IMR-90 (cell line): Measurements from ENCODE around the gene OR51B2. TPM values are rescaled to one million over a fixed set of nuclear protein-coding genes. Genes with fewer than 3 reads are reported as not detected.

Experiments used
- ATAC-seq: fragments of 200-7000 bp; cut with Tn5 transposase; 2 replicates; pipeline ENCODE4 v1.9.1; 2020; ENCODE audit warnings: low read depth, mild to moderate bottlenecking, moderate library complexity
- BruUV-seq: library from RNA; stranded (reverse); fragments of 400-500 nt; replicated peaks from 2 replicates; lab custom pipeline; 2021; lab: Mats Ljungman, UMichigan
- CTCF ChIA-PET: fragments of 300-600 bp; formaldehyde crosslinking; extraction: SDS; loops from one replicate; lab custom pipeline; 2021; ENCODE audit warnings: antibody characterized with exemption; lab: Yijun Ruan, JAX
- POLR2A ChIA-PET: fragments of 300-600 bp; sonication (Branson Sonifier 250); formaldehyde crosslinking; loops from one replicate; lab custom pipeline; 2022; ENCODE audit warnings: antibody characterized with exemption; ENCODE audit not compliant: unreplicated experiment; lab: Charles Lee
- DNase-seq: peaks from one replicate; pipeline ENCODE4 v3.0.0; 2013
- H2AFZ ChIP-seq: replicated peaks from 2 replicates; pipeline ENCODE3; 2013; ENCODE audit warnings: low read length, mild to moderate bottlenecking; ENCODE audit not compliant: poor library complexity
- H2AK5ac ChIP-seq: 2 replicates; pipeline ENCODE4 v1.6.1; 2013; ENCODE audit warnings: low read depth, low read length, inconsistent platforms
- H2AK9ac ChIP-seq: replicated peaks from 2 replicates; pipeline ENCODE3; 2013; ENCODE audit warnings: mild to moderate bottlenecking, low read depth, low read length, moderate library complexity; ENCODE audit not compliant: poor library complexity
- H2BK120ac ChIP-seq: 2 replicates; pipeline ENCODE4 v1.6.1; 2013; ENCODE audit warnings: low read depth, low read length, inconsistent platforms
- H2BK15ac ChIP-seq: 3 replicates; pipeline ENCODE4 v1.6.1; 2013; ENCODE audit warnings: low read depth, low read length, inconsistent platforms
- H2BK20ac ChIP-seq: 2 replicates; pipeline ENCODE4 v1.6.1; 2013; ENCODE audit warnings: low read depth, mild to moderate bottlenecking, inconsistent platforms, low read length, moderate library complexity
- H2BK5ac ChIP-seq: 2 replicates; pipeline ENCODE4 v1.6.1; 2013; ENCODE audit warnings: mild to moderate bottlenecking, low read depth, low read length, inconsistent platforms; ENCODE audit not compliant: poor library complexity, severe bottlenecking
- H3K14ac ChIP-seq: replicated peaks from 2 replicates; pipeline ENCODE4 v1.6.1; 2013; ENCODE audit warnings: low read depth, low read length, inconsistent platforms
- H3K18ac ChIP-seq: 2 replicates; pipeline ENCODE4 v1.6.1; 2013; ENCODE audit warnings: low read depth, low read length, control low read depth
- H3K23ac ChIP-seq: 2 replicates; pipeline ENCODE4 v1.6.1; 2013; ENCODE audit warnings: low read depth, low read length, inconsistent platforms
- H3K27ac ChIP-seq: 2 replicates; pipeline ENCODE4 v1.5.1; 2013; ENCODE audit warnings: mild to moderate bottlenecking, control low read depth, low read length; ENCODE audit not compliant: insufficient read depth
- H3K27me3 ChIP-seq: 2 replicates; pipeline ENCODE4 v1.6.1; 2013; ENCODE audit warnings: low read length; ENCODE audit not compliant: control insufficient read depth, insufficient read depth
- H3K36me3 ChIP-seq: 2 replicates; pipeline ENCODE4 v1.6.1; 2013; ENCODE audit warnings: low read length, mixed read lengths; ENCODE audit not compliant: control insufficient read depth, insufficient read depth
- H3K4ac ChIP-seq: 2 replicates; pipeline ENCODE4 v1.6.1; 2013; ENCODE audit warnings: low read depth, low read length, inconsistent platforms
- H3K4me1 ChIP-seq: 2 replicates; pipeline ENCODE4 v1.6.1; 2013; ENCODE audit warnings: low read length, mixed read lengths; ENCODE audit not compliant: control insufficient read depth, insufficient read depth
- H3K4me2 ChIP-seq: 2 replicates; pipeline ENCODE4 v1.6.1; 2013; ENCODE audit warnings: low read depth, mild to moderate bottlenecking, control low read depth, low read length, moderate library complexity
- H3K4me3 ChIP-seq: 2 replicates; pipeline ENCODE4 v1.5.1; 2013; ENCODE audit warnings: low read depth, mild to moderate bottlenecking, control low read depth, low read length, moderate library complexity; ENCODE audit not compliant: insufficient read depth
- H3K56ac ChIP-seq: 2 replicates; pipeline ENCODE4 v1.6.1; 2013; ENCODE audit warnings: low read length, inconsistent platforms; ENCODE audit not compliant: insufficient read depth; ENCODE audit errors: extremely low read depth
- H3K79me1 ChIP-seq, 2 experiments: 2 replicates each; pipeline ENCODE4 v1.6.1; 2013; ENCODE audit warnings: low read length in 2 of 2, inconsistent platforms in 1 of 2, low read depth in 1 of 2
- H3K9ac ChIP-seq: 2 replicates; pipeline ENCODE4 v1.6.1; 2013; ENCODE audit warnings: low read depth, low read length, control low read depth
- H3K9me1 ChIP-seq: 2 replicates; pipeline ENCODE4 v1.6.1; 2013; ENCODE audit warnings: low read length, inconsistent platforms; ENCODE audit not compliant: insufficient read depth
- H3K9me3 ChIP-seq: 2 replicates; pipeline ENCODE4 v1.6.1; 2013; ENCODE audit warnings: low read length; ENCODE audit not compliant: control insufficient read depth, insufficient read depth
- H4K20me1 ChIP-seq: 2 replicates; pipeline ENCODE4 v1.6.1; 2013; ENCODE audit warnings: low read length, inconsistent platforms; ENCODE audit not compliant: insufficient read depth
- H4K5ac ChIP-seq: 2 replicates; pipeline ENCODE4 v1.6.1; 2013; ENCODE audit warnings: mild to moderate bottlenecking, low read depth, low read length, control low read depth
- H4K8ac ChIP-seq, 2 experiments: 2 replicates each; pipeline ENCODE4 v1.6.1; 2013; ENCODE audit warnings: low read depth in 2 of 2, low read length in 2 of 2, control low read depth in 1 of 2, inconsistent platforms in 1 of 2
- H4K91ac ChIP-seq: 2 replicates; pipeline ENCODE4 v1.6.1; 2013; ENCODE audit warnings: low read depth, low read length, inconsistent platforms; ENCODE audit not compliant: insufficient read depth
- NFE2L2 ChIP-seq: fragments of 150-350 bp; IDR thresholded peaks from 2 replicates; pipeline ENCODE4 v1.6.1; 2016; ENCODE audit warnings: low read depth, mild to moderate bottlenecking, low read length
- WGBS, 2 experiments: methylation state at CpG; one replicate each; pipeline versions ENCODE4 v1.1.5 to v1.1.7; 2013; ENCODE audit warnings: missing lambda C conversion rate in 2 of 2; ENCODE audit not compliant: insufficient read length in 1 of 2; ENCODE audit errors: extremely low coverage in 2 of 2; 5-methylcytosine and 5-hydroxymethylcytosine counted together
- dilution Hi-C: fragments of 300-500 bp; cut with HindIII; formaldehyde crosslinking; loops from one replicate; pipeline ENCODE4 v1.14.3; 2018; ENCODE audit warnings: low sequenced_read_pairs; ENCODE audit not compliant: unreplicated experiment
- in situ Hi-C: fragments of 300-500 bp; cut with MboI; formaldehyde crosslinking; loops from 3 replicates; pipeline ENCODE4 v1.14.3; 2019; ENCODE audit warnings: low sequenced_read_pairs, inconsistent platforms, mixed read lengths
- intact Hi-C: fragments of 100-400 bp; cut with micrococcal nuclease; formaldehyde crosslinking; loops from 2 replicates; pipeline ENCODE4 v1.10.0; 2022
- microRNA-seq, 2 experiments: library from miRNA; stranded (forward) in 1 of 2; unstranded in 1 of 2; fragments of 10-50 nt in 1 of 2; fragments of <30 nt in 1 of 2; gene quantifications in 1 of 2; microRNA quantifications in 1 of 2; one replicate each; pipeline versions ENCODE3 to v1.1.0; 2013 to 2020; ENCODE audit not compliant: insufficient read depth in 1 of 2, insufficient read length in 1 of 2, unreplicated experiment in 1 of 2
- polyA plus RNA-seq, 3 experiments: library from polyadenylated mRNA; depleted of rRNA; stranded (reverse); fragments of >200 nt; gene quantifications; 2 replicates each; pipeline ENCODE4 v1.2.3, GENCODE V29; 2012; ENCODE audit warnings: low replicate concordance in 1 of 3
- small RNA-seq, 5 experiments: library from RNA; depleted of rRNA; stranded (forward); fragments of <200 nt; gene quantifications; one replicate each; pipeline ENCODE3, GENCODE V24; 2012
- total RNA-seq: library from RNA; depleted of rRNA; stranded (reverse); fragments of >200 nt; gene quantifications from 2 replicates; pipeline ENCODE4 v1.2.3, GENCODE V29; 2012; rRNA removed
- TF ChIP-seq, protein P1 (sequence below): conservative IDR thresholded peaks from 2 replicates; pipeline ENCODE4 v1.5.1; 2012; ENCODE audit warnings: mild to moderate bottlenecking, low read depth, low read length, improper control_type of control experiment

The OR51B2 gene
- total and polyA plus RNA-seq, 2 of the 4 experiments (the other 2 are of a cell fraction): not detected

DNA sequence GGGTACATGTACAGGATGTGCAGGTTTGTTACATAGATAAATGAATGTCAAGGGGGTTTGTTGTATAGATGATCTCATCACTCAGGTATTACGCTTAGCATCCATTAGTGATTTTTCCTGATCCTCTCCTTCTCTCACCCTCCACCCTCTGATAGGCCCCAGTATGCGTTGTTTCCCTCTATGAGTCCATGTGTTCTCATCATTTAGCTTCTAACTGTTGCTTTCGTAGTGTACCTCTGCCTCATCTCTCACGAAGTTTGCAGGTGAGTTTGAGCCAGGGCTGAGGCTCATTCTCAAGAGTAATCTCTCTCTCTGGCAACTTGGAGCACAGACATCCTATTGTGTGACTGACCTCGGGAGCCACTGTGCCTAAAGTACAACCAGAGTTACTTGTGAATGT, 49.7 kb downstream of the OR51B2 start:
- peak overlapping the region; percentile 81; the same call in 1 of the 2 replicates for H3K23ac ChIP-seq
- ChIA-PET CTCF (no interaction called here), POLR2A (no interaction called here)
- no peak overlapping the region for H3K4me3 ChIP-seq
- H2BK5ac ChIP-seq: no peak overlapping the region
- intact Hi-C loops (no loop called here), dilution Hi-C loops (no loop called here), in situ Hi-C loops (no loop called here)
- H3K36me3 ChIP-seq: no peaks in the 10 kb centered on the region
- H4K8ac ChIP-seq: peak overlapping the region; percentile 83; a peak in 3 of 4 replicates
- peak overlapping the region; percentile 94 for H4K91ac ChIP-seq
- H3K27me3 ChIP-seq: no peaks in the 10 kb centered on the region
- 100% methylated on average over 3 of the region's 5 CpGs; no CpG with 5 or more reads in 1 of the 2 experiments for WGBS, 2 experiments
- peak overlapping the region; percentile 98 for H3K4ac ChIP-seq
- DNase-seq: no peak
- peak overlapping the region; percentile 97 for H2BK120ac ChIP-seq
- H2AFZ ChIP-seq: peak overlapping the region; percentile 68
- H3K18ac ChIP-seq: peak overlapping the region; percentile 24; the same call in 1 of the 2 replicates
- H3K79me1 ChIP-seq: no peaks in the 10 kb centered on the region
- no peak for ATAC-seq
- H4K20me1 ChIP-seq: no peaks in the 10 kb centered on the region
- peak overlapping the region; percentile 93; the same call in 2 of the 3 replicates for H2BK15ac ChIP-seq
- no peak overlapping the region for H3K9ac ChIP-seq
- peaks cover 3% of the 10 kb centered on the region for H3K4me1 ChIP-seq
- no TSS peak for BruUV-seq
- H3K27ac ChIP-seq: no peak overlapping the region
- peak overlapping the region; percentile 66; the same call in 1 of the 2 replicates for H3K56ac ChIP-seq
- H4K5ac ChIP-seq: peak overlapping the region; percentile 6; the same call in 1 of the 2 replicates
- H3K14ac ChIP-seq: peak overlapping the region; percentile 93
- H3K9me3 ChIP-seq: no peaks in the 10 kb centered on the region
- H2AK5ac ChIP-seq: peak overlapping the region; percentile 88
- peak overlapping the region; percentile 4 for H2AK9ac ChIP-seq
- no peak overlapping the region for H3K4me2 ChIP-seq
- peak overlapping the region; percentile 95 for H2BK20ac ChIP-seq
- peaks cover 3% of the 10 kb centered on the region for H3K9me1 ChIP-seq
- no peak for TF ChIP-seq NFE2L2
- TF ChIP-seq, protein P1, sequence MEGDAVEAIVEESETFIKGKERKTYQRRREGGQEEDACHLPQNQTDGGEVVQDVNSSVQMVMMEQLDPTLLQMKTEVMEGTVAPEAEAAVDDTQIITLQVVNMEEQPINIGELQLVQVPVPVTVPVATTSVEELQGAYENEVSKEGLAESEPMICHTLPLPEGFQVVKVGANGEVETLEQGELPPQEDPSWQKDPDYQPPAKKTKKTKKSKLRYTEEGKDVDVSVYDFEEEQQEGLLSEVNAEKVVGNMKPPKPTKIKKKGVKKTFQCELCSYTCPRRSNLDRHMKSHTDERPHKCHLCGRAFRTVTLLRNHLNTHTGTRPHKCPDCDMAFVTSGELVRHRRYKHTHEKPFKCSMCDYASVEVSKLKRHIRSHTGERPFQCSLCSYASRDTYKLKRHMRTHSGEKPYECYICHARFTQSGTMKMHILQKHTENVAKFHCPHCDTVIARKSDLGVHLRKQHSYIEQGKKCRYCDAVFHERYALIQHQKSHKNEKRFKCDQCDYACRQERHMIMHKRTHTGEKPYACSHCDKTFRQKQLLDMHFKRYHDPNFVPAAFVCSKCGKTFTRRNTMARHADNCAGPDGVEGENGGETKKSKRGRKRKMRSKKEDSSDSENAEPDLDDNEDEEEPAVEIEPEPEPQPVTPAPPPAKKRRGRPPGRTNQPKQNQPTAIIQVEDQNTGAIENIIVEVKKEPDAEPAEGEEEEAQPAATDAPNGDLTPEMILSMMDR: no peak

Small RNAs within 50 kb of the gene (microRNA-seq; reads per million reads assigned to microRNA genes)
- not detected for gene AC104389.3 (ENCODE audit: insufficient read depth, insufficient read length)

Small RNAs within 50 kb of the gene (small RNA-seq; reads per million reads assigned to genes)
- gene AC104389.3: 0 reads per million in 5 experiments

Other genes starting within 250 kb of the OR51B2 start
- not detected in 2 replicates for gene OR52A5, start 185.9 kb downstream of the OR51B2 start, total RNA-seq
- not detected in 2 replicates for gene OR52A5, start 185.9 kb downstream of the OR51B2 start, polyA plus RNA-seq (2012; rRNA removed)
- gene OR52A1, start 169.5 kb downstream of the OR51B2 start, total RNA-seq: not detected in 2 replicates
- gene OR52A1, start 169.5 kb downstream of the OR51B2 start, polyA plus RNA-seq (2012; rRNA removed): not detected in 2 replicates
- gene OR51V1, start 123.6 kb downstream of the OR51B2 start, total RNA-seq: not detected in 2 replicates
- gene OR51V1, start 123.6 kb downstream of the OR51B2 start, polyA plus RNA-seq (2012; rRNA removed): not detected in 2 replicates
- not detected in 2 replicates for gene HBB, start 97.2 kb downstream of the OR51B2 start, total RNA-seq
- 0.24 TPM in 1 of 2 replicates, not detected in the other for gene HBB, start 97.2 kb downstream of the OR51B2 start, polyA plus RNA-seq (2012; rRNA removed)
- 3.1 and 6.3 TPM in 2 replicates for gene HBD, start 89.8 kb downstream of the OR51B2 start, total RNA-seq
- gene HBD, start 89.8 kb downstream of the OR51B2 start, polyA plus RNA-seq (2012; rRNA removed): 10.7 and 12.0 TPM in 2 replicates
- gene HBG1, start 74.4 kb downstream of the OR51B2 start, total RNA-seq: not detected in 2 replicates
- gene HBG1, start 74.4 kb downstream of the OR51B2 start, polyA plus RNA-seq (2012; rRNA removed): not detected in 2 replicates
- 0.54 TPM in 1 of 2 replicates, not detected in the other for gene HBG2, start 69.5 kb downstream of the OR51B2 start, total RNA-seq
- 1.7 TPM in 1 of 2 replicates, not detected in the other for gene HBG2, start 69.5 kb downstream of the OR51B2 start, polyA plus RNA-seq (2012; rRNA removed)
- 1.4 and 3.2 TPM in 2 replicates for gene HBE1, start 54.4 kb downstream of the OR51B2 start, total RNA-seq
- 7.7 and 12.7 TPM in 2 replicates for gene HBE1, start 54.4 kb downstream of the OR51B2 start, polyA plus RNA-seq (2012; rRNA removed)
- gene OR51B4, start 22.4 kb downstream of the OR51B2 start, total RNA-seq: not detected in 2 replicates
- gene OR51B4, start 22.4 kb downstream of the OR51B2 start, polyA plus RNA-seq (2012; rRNA removed): 0.11 TPM in 1 of 2 replicates, not detected in the other
- gene OR51B5, start 19.2 kb upstream of the OR51B2 start, total RNA-seq: 0.54 and 0.56 TPM in 2 replicates
- gene OR51B5, start 19.2 kb upstream of the OR51B2 start, polyA plus RNA-seq (2012; rRNA removed): 0.09 and 0.29 TPM in 2 replicates
- not detected in 2 replicates for gene OR51B6, start 27.2 kb upstream of the OR51B2 start, total RNA-seq
- gene OR51B6, start 27.2 kb upstream of the OR51B2 start, polyA plus RNA-seq (2012; rRNA removed): not detected in 2 replicates
- gene OR51M1, start 59.5 kb upstream of the OR51B2 start, total RNA-seq: 0.54 and 0.56 TPM in 2 replicates
- 0.67 and 0.87 TPM in 2 replicates for gene OR51M1, start 59.5 kb upstream of the OR51B2 start, polyA plus RNA-seq (2012; rRNA removed)
- not detected in 2 replicates for gene OR51Q1, start 97.8 kb upstream of the OR51B2 start, total RNA-seq
- gene OR51Q1, start 97.8 kb upstream of the OR51B2 start, polyA plus RNA-seq (2012; rRNA removed): not detected in 2 replicates
- gene OR51I1, start 117.2 kb upstream of the OR51B2 start, total RNA-seq: not detected in 2 replicates
- gene OR51I1, start 117.2 kb upstream of the OR51B2 start, polyA plus RNA-seq (2012; rRNA removed): not detected in 2 replicates
- not detected in 2 replicates for gene OR51I2, start 125.0 kb upstream of the OR51B2 start, total RNA-seq
- not detected in 2 replicates for gene OR51I2, start 125.0 kb upstream of the OR51B2 start, polyA plus RNA-seq (2012; rRNA removed)
- not detected in 2 replicates for gene OR52D1, start 164.4 kb upstream of the OR51B2 start, total RNA-seq
- gene OR52D1, start 164.4 kb upstream of the OR51B2 start, polyA plus RNA-seq (2012; rRNA removed): not detected in 2 replicates
- not detected in 2 replicates for gene UBQLN3, start 185.7 kb upstream of the OR51B2 start, total RNA-seq
- gene UBQLN3, start 185.7 kb upstream of the OR51B2 start, polyA plus RNA-seq (2012; rRNA removed): not detected in 2 replicates
- 0.18 TPM in 1 of 2 replicates, not detected in the other for gene UBQLNL, start 192.4 kb upstream of the OR51B2 start, total RNA-seq
- gene UBQLNL, start 192.4 kb upstream of the OR51B2 start, polyA plus RNA-seq (2012; rRNA removed): 0.47 and 0.48 TPM in 2 replicates
- 0.18 and 0.28 TPM in 2 replicates for gene OR52H1, start 224.2 kb upstream of the OR51B2 start, total RNA-seq
- not detected in 2 replicates for gene OR52H1, start 224.2 kb upstream of the OR51B2 start, polyA plus RNA-seq (2012; rRNA removed)